ENCODE results near the gene TUBGCP6.

DNA sequence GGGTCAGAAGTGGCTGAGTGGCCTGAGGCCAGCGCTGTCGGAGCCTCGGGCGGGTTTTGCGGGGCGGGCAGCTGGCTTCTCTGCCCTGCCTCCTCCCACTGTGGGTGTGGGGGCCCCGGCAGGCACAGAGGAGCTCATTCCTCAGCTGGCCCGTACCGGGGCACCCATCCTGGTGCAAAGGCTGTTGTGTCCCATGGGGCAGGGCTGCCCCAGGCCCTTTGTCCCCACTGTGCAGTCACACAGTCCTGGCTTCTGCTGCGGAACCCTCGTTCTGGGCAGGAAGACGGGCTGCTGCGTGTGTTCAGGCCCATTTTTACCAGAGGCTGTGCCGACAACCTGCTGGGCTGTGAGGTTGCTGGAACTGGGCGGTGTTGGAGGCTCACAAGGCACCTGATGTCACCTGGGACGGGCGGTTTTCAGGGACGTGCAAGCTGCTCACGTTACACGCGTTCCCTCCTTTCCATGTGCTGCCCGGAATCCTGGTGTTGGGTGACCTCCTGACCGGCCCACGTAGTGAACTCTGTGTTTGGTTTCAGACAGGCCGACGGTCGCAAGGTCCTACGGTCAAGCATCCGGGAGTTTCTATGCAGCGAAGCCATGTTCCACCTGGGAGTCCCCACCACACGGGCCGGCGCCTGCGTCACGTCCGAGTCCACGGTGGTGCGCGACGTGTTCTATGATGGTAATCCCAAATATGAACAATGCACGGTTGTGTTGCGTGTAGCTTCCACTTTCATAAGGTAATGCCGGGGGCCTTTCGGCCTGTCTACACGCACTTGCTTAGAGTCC lies 38.8 kb downstream of the TUBGCP6 start:
- TF ChIP-seq POLR2A (IDR thresholded peaks at IDR 0.05; ENCODE audit: low read depth, low read length) (no peak), POLR2AphosphoS5 (IDR thresholded peaks at IDR 0.05; ENCODE audit: low read depth, low read length) (no peak), TAF1 (IDR thresholded peaks at IDR 0.05; ENCODE audit: borderline replicate concordance, low read depth, low read length) (no peak)

Data from GM12892 (cell line).